ENCODE measurements around the gene SUCLG2. TPM values are rescaled to one million over a fixed set of nuclear protein-coding genes. Genes with fewer than 3 reads are reported as not detected.

SUCLG2 gene
- total and polyA plus RNA-seq, 9 donors = 24.8 to 75.2 (median 40.1) TPM

DNA sequence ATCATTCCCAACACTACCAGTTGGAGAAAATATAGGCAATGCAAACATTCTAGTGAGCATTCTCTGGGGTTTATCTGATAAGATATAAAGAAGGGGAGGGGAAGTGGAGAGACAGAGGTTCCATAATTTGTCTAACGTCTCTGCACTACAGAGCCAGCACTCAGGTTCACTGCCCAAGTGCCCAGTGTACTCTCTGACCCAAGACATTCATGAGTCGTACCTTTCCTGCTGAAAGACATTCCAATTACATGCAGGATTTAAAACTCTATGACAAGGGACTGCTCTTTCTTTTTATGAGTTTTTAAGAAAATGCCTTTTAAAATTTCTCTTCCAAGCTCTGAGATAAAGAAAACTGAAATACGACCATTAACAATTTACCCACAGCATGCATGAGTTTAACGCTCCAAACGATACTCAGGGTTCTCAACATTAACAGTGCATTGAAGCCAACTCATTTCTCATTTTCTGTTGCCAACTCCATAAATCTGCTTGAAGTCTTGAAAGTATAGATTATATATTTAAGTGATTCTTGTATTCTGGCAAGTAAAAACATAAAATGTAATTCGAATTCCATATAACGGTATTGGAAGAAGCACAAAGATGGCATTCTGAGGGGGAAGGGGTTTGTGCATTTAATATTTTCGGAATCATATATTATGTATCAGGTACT lies 193.4 kb downstream of the SUCLG2 start:
- 78 to 85% (median 85%) methylated on average over 8 of the region's 8 CpGs for WGBS, 3 donors
- Histone ChIP-seq H3K9me3 (no peaks in the 10 kb centered on the region), H3K4me1 (ENCODE audit: insufficient read depth) (peaks cover 11% of the 10 kb centered on the region), H3K36me3 (no peaks in the 10 kb centered on the region), H3K27me3 (no peaks in the 10 kb centered on the region), H3K27ac (no peak overlapping the region), H3K4me3 (no peak overlapping the region)
- TF ChIP-seq, protein P1, sequence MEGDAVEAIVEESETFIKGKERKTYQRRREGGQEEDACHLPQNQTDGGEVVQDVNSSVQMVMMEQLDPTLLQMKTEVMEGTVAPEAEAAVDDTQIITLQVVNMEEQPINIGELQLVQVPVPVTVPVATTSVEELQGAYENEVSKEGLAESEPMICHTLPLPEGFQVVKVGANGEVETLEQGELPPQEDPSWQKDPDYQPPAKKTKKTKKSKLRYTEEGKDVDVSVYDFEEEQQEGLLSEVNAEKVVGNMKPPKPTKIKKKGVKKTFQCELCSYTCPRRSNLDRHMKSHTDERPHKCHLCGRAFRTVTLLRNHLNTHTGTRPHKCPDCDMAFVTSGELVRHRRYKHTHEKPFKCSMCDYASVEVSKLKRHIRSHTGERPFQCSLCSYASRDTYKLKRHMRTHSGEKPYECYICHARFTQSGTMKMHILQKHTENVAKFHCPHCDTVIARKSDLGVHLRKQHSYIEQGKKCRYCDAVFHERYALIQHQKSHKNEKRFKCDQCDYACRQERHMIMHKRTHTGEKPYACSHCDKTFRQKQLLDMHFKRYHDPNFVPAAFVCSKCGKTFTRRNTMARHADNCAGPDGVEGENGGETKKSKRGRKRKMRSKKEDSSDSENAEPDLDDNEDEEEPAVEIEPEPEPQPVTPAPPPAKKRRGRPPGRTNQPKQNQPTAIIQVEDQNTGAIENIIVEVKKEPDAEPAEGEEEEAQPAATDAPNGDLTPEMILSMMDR (IDR thresholded peaks at IDR 0.05) = no peak
- no peak for TF ChIP-seq EP300 (IDR thresholded peaks at IDR 0.05)
- TF ChIP-seq POLR2A (IDR thresholded peaks at IDR 0.05) = no peak
- intact Hi-C loops (cut with DNase I) = no loop called here
- DNase-seq = no peak

DNA sequence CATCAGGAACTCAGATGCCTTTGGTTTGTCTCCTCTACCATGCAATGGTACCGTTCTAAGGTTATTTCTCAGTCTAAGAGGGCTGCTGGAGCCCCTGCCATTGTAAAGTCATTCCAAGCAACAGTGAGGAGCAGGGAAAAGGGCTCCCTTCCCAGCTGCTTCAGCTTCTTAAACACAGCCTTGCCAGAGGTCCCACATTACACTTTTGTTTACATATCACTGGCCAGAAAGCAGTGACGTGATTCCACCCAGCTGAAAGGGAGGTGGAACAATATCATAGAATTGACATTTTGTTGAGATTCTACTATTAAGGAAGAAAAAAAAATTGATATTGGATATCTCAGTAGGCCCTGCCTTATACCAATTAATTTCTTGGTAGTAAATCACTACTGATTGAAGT lies 194.6 kb downstream of the SUCLG2 start:
- no peaks in the 10 kb centered on the region for H3K36me3 ChIP-seq
- no peaks in the 10 kb centered on the region for H3K9me3 ChIP-seq
- TF ChIP-seq EP300 (IDR thresholded peaks at IDR 0.05) (no peak), POLR2A (IDR thresholded peaks at IDR 0.05) (no peak)
- intact Hi-C loops (cut with DNase I) = no loop called here
- H3K4me3 ChIP-seq = no peak overlapping the region
- WGBS, 3 donors = 63 to 86% (median 77%) methylated on average over 2 of the region's 2 CpGs
- H3K27ac ChIP-seq = no peak overlapping the region
- H3K4me1 ChIP-seq (ENCODE audit: insufficient read depth) = peaks cover 11% of the 10 kb centered on the region
- H3K27me3 ChIP-seq = no peaks in the 10 kb centered on the region
- no peak for DNase-seq

DNA sequence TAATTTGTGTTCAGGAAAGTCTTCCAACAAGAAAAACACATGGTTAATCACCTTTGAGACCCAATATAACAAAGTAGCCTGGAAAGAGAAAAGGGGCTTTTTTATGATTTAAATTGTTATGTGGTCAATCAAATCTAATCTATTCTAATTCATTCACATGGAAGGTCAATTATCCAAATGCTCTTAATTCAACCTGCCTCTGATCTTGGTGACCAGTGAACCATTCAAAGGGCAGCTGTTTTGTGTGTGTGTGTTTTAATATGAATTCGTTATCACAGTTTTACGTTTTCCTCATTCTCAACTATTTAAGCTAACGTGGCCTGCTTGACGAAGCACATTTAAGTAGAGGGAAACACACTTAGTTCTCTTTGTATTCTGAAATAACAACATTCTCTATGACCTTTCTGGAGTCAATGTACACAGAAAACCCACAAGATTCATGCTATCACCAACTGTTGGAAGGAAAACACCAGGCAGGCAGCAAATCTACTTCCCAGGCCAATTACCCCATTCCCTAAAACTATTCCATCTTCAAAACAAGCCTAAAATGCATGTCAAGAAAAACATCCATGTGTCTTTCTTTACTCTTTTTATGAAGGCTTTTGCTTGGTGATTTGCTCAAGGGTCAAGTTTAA lies 195.4 kb downstream of the SUCLG2 start:
- WGBS, 3 donors = 24 to 64% (median 48%) methylated on average over 4 of the region's 4 CpGs
- Histone ChIP-seq H3K4me3 (no peak overlapping the region), H3K36me3 (no peaks in the 10 kb centered on the region), H3K27ac (no peak overlapping the region), H3K9me3 (no peaks in the 10 kb centered on the region), H3K27me3 (no peaks in the 10 kb centered on the region), H3K4me1 (ENCODE audit: insufficient read depth) (peaks cover 10% of the 10 kb centered on the region)
- intact Hi-C loops (cut with DNase I) = no loop called here
- DNase-seq = no peak
- TF ChIP-seq, protein P1 (IDR thresholded peaks at IDR 0.05) = no peak
- TF ChIP-seq POLR2A (IDR thresholded peaks at IDR 0.05) = no peak
- no peak for TF ChIP-seq EP300 (IDR thresholded peaks at IDR 0.05)

DNA sequence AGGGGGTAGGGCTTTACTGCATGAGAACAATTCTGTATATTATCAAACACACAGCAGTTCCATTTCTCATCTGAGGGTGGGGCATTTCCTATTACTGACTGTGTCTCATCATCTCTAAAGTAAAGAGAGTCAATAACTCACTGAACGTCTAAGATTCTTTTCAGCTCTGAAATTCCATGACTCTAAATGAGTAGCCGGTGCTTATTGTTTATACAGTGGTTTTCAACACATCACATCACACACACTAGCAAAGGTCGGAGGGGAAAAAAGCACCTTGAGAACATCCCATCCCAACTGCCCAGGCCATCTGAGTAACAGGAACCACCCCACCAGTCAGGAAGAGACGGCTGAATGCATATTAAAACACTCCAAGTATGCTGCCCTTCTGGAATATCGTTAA lies 196.0 kb downstream of the SUCLG2 start:
- TF ChIP-seq EP300 (IDR thresholded peaks at IDR 0.05) = no peak
- TF ChIP-seq, protein P1 (IDR thresholded peaks at IDR 0.05) = no peak
- no peak for TF ChIP-seq POLR2A (IDR thresholded peaks at IDR 0.05)
- H3K4me1 ChIP-seq (ENCODE audit: insufficient read depth) = peaks cover 7% of the 10 kb centered on the region
- DNase-seq = no peak
- H3K27me3 ChIP-seq = no peaks in the 10 kb centered on the region
- intact Hi-C loops (cut with DNase I) = no loop called here
- no peaks in the 10 kb centered on the region for H3K36me3 ChIP-seq
- no peak overlapping the region for H3K27ac ChIP-seq
- H3K9me3 ChIP-seq = no peaks in the 10 kb centered on the region
- H3K4me3 ChIP-seq = no peak overlapping the region
- WGBS, 3 donors = 68 to 85% (median 75%) methylated on average over 5 of the region's 5 CpGs

DNA sequence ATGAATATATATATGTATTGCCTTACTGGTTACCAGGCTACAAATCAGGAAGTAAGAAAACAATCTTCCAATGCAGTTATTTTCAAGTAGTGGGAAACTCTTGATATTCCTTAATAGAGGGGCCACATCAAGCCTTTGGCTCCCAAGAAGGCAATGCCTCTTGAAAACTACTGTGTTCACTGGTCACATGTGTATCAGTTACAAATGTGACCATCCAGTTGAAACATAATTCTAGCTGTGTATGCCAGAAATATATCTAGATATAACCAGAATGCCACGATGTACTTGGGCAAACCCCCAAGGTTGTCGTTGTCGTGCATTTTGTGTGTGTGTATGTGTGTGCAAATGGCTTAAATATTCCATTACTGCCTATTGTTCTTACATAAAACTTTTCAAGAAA lies 200.8 kb downstream of the SUCLG2 start:
- Histone ChIP-seq H3K27ac (no peak overlapping the region), H3K9me3 (no peaks in the 10 kb centered on the region), H3K4me1 (ENCODE audit: insufficient read depth) (no peaks in the 10 kb centered on the region), H3K36me3 (no peaks in the 10 kb centered on the region), H3K4me3 (no peak overlapping the region), H3K27me3 (no peaks in the 10 kb centered on the region)
- intact Hi-C loops (cut with DNase I) = no loop called here
- TF ChIP-seq EP300 (IDR thresholded peaks at IDR 0.05) = no peak
- TF ChIP-seq POLR2A (IDR thresholded peaks at IDR 0.05) = no peak
- TF ChIP-seq, protein P1 (IDR thresholded peaks at IDR 0.05) = no peak
- no peak for DNase-seq
- 97 to 98% (median 98%) methylated on average over 3 of the region's 3 CpGs for WGBS, 3 donors
